HG03064 (cell line): ENCODE results near the gene C19orf81.

ENCODE experiments used
- ATAC-seq: cut with Tn5 transposase; IDR thresholded peaks from one replicate; pipeline ENCODE4 v1.9.1; 2021; ENCODE audit warnings: low read depth; ENCODE audit not compliant: unreplicated experiment

Gene C19orf81

DNA sequence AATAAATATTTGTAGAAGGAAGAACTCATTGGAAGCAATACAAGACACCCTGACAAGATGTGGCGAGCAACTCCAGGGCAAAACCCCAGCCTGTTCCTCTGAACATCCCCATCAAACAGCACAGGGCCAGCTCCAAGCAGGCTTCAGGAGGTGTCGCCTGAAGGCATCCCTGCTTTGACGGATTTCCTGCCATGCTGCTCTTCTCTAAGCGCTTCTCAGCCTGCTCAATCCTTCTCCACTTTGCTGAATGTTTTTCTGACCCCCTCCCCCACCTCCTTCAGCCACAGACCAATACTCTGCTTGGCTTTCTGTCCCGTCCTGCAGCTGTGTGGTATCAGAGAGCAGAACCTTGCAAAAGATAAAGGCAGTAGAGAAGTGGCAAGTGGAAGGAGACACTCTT lies 28.4 kb downstream of the C19orf81 start:
- ATAC-seq: no peak

DNA sequence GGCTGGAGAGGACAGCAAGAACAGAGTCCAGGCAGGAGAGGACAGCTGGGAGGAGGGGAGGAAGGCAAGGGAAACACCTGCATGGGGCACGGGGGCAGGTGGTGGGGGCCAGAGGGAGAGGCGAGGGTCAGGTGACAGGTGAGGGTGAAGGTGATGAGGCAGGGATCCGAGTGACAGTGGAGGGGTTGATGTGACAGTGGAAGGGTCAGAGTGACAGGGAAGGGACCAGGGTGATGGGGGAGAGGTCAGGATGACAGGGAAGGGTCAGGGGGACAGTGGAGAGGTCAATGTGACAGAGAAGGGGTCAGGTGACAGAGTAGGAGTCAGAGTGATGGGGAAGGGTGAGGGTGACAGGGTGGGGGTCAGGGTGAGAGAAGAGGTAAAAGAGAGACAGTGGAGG lies 29.1 kb downstream of the C19orf81 start:
- no peak for ATAC-seq

- ATAC-seq: no peak
Observed at GRCh38 chr19:50679177-50680125, 30.2 kb downstream of the C19orf81 start.

DNA sequence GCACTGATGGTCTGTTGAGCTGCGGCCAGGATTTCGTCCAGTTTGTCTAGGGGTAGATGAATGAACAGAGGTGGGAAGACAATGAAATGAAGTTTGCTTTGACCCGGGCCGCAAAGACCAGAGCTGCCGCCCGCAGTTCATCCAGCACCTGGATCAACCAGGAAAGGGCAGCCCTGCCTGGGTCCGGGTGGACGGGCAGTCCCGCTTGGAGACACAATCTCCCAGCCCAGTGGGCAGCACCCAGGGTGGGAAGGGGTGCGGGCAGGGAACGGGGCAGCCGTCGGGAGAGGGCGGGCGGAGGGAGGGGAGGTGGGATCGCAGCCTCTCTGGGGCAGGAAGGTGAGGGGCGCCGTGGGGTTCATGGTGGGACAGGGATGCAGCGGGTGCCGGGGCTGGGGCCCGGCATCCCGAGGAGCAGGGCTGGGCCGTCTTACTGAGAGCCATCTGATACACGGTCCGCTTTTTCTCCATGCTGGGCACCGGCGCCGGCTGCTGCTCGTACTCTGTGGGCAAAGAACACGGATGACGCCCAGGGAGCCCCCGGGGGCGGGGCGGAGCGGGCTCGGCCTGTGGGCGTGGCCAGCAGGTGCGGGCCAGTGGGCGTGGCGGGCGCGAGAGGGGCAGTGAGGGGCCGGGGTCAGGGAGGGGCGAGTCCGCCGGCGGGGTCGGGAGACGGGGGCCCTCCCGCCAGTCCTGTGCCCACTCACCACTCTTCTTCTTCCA lies 37.2 kb downstream of the C19orf81 start:
- ATAC-seq: no peak

- no peak for ATAC-seq
Observed at GRCh38 chr19:50688766-50689165, 39.5 kb downstream of the C19orf81 start.

DNA sequence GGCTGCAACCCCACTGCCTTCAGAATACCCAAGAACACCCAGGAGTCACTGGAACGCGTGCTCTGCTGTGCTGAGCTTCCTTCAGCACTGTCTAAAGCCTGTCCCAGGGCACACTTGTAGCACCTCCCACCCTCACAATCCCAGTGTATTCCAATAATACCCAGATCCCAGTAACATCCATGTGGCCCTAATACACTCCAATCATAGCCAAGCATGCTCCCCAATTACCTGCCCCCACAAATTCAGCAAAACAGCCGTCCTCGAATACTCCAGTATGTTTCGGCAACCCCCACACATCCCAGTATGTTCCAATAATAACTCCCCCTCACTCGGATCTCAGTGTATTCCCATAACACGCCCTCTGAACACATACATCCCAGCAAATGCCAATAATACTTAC lies 41.2 kb downstream of the C19orf81 start:
- ATAC-seq: no peak

DNA sequence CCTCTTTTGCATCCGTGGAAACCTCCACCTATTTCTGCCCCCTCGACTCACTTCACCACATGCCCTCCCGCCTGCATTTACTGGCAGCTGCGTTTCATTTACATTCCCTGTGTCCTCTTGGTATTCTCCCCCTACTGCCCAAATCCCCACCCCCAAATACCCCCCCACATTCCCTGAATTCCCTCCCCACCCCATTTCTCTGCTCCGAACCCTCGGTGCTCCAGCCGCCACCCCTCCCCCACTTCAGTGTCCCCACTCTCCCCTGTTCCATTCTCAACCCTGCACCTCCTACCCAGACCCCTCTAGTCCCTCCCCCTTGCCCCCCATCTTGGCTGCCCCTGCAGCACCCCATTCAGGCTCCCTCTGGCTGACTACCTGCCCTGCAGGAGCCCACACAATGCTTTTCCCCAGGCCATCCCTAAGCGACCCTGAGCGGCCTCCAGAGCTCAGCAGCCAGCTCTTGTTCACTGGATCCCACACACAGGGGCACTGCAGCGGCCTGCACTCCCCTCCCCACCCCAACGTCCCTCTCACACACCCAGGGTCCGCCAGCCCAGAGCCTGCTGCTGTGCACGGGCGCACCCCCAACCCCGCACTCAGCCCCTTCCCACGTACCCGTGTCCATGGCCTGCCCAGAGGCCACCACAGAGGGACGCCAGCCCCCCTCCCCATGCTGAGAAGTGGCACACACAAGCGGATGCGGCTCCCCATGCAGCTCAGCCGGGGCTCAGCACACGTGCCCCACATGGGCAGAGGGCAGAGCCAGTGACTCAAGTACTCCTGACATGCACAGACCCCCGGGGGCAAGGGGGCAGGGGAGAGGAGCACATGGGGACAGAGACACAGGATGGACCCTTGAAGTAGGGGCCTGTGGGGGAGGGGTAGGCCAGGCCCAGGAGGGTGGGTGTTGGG lies 44.1 kb downstream of the C19orf81 start:
- no peak for ATAC-seq

GRCh38 chr19:50694815-50695145 lies 45.5 kb downstream of the C19orf81 start:
- ATAC-seq: no peak

DNA sequence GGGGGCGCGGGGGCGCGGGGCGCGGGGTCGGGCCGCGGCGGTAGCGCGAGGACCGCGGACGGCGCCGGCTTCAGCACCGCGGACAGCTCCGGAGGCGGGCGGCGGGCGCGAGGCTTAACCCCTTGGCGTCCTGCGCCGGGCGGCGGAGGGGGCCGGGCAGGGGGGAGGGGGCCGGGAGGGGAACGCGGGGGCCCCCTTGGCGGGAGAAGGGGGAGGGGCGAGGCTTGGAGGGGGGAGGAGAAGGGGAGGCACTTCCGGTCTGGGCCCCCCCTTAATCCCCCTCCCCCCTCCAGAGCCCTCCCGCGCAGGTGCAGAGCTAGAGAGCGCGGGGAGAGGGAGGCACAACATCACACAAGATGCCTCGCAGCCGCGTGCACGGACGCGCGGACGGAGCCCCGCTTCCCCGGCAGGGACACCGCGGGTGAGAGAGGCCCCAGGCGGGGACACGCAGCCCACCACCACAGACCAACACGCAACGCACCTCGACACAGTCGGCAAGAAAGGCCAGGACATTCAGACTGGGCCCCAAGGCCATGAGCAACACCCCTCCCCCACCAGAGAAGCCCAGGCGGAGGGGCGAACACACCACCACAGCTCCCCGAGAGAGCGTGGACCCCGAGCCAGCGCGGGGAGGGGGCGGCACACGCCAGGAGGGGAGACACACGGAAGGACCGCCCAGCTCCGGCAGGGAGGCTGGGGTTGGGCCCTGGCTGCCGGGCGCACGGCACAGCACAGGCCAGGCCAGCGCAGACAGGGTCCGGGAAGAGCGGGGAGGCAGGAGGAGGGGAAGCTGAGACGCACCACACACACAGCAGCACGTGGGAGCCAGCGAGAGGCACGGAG lies 46.2 kb downstream of the C19orf81 start:
- no peak for ATAC-seq

GRCh38 chr19:50696094-50696483 lies 46.8 kb downstream of the C19orf81 start:
- no peak for ATAC-seq

GRCh38 chr19:50697414-50698124 lies 48.3 kb downstream of the C19orf81 start:
- no peak for ATAC-seq

GRCh38 chr19:50701367-50701985 lies 52.2 kb downstream of the C19orf81 start:
- no peak for ATAC-seq

GRCh38 chr19:50702158-50702870 lies 53.1 kb downstream of the C19orf81 start:
- no peak for ATAC-seq

DNA sequence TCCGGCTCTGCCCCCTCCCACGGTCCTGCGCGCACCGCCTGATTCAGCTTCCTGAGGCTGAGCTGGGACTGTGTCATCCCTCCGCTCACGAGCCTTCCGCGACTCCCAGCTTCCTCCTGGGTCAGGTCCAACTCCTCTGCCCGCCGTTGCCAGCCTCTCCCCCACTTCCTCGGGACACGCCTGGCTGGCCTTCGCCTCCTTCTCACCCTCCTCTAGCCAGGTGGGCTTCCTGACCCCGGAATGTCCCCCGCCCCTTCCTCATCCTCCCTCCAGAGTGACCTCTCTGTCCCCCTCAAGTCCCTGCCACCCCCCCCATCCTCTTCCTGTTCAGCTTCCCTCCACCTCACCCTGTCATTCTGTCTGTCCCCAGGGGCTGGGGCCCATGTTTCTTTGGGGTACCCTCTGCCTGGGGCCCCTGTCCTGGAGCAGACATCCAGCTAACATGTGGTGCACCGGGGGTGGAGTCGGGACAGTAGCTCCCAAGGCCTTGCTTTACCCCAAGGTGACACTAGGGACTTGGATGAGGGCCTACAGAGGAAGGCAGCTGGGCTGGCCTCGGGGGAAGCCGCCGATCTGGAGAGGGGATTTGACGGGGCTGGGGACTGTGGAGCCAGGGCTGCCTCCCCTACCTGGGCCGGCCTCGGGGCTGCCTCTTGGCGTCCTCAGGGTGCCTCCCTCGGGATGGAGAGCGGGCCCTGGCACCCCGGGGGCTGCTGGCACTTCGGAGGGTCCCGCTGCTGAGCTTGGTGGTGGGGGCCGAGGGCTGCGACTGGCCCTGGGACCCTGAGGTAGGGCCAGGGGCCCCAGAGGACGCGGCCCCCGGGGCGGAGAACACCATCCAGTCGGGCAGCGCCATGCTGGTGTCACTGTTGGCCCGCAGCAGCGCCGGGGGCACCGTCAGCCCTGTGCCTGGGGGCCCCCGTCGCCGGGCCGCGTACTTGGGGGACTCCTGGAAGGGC lies 53.9 kb downstream of the C19orf81 start:
- no peak for ATAC-seq

DNA sequence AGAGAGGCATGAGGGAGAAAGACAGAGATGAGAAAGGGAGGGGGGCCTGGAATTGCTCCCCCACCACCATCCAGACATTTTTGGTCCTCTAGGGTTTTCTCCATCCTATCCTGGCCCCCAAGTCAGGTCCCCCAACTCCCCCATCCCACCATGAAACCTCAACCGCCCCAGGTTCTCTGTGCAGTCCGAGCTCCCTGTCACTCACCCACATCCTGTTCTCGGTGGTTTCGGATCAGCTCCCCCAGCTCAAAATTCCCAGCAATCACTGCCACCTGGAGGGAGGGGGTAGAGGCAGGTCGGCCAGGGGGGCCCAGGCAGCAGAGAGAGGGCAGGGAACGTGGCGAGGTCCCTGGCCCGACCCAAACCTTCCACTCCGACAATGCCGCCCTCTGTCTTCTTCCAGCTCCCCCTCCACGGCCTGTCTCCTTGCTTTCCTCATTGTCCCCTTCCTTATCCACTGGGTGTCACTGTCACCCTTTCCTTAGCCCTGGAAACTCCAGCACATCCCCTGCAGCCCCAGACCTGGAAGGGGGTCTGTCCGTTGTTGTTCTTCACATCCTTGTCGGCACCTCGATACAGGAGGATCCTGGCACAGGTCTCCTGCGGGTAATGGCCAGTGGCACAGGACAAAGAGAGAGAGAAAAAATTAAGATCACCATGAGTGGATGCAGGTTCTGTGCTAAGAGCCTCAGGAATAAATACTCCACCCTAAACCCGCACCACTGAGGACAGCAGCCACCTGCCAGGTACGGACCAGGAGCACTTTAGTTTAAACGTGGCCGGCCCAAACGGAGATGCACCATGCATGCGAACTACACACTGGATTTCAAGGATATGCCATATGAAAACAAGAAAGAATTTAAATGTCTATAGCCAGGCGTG lies 54.9 kb downstream of the C19orf81 start:
- no peak for ATAC-seq

DNA sequence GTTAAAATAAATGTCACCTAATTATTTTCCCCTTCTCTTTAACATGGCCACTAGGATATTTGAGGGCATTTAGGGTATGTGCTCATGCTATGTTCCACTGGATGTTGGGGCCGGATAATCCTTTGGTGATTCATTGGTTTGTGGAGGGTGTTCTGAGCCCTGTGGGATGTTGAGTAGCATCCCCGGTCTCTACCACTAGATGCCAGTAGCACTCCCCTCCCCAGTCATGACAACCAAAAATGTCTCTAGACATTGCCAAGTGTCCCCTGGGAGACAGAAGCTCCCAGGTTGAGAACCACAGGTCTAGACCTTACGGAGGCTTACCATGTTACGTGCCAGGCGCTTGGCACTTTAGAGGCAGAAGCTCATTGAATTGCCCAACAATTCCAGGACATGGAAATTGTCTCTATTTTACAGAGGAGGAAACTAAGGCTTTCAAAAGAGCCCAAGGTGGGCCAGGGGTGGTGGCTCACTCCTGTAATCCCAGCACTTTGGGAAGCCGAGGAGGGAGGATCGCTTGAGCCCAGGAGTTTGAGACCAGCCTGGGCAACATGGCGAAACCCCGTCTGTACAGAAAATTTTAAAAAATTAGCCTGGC lies 56.3 kb downstream of the C19orf81 start:
- no peak for ATAC-seq
